ENCODE data around the gene ZBTB42. TPM values are rescaled to one million over a fixed set of nuclear protein-coding genes. Genes with fewer than 3 reads are reported as not detected.
A peak's percentile ranks its signal among the peaks of the same experiment; 100 is the strongest.

Gene ZBTB42
- total RNA-seq, 1 experiment from 2014 or later: 16.5 TPM

DNA sequence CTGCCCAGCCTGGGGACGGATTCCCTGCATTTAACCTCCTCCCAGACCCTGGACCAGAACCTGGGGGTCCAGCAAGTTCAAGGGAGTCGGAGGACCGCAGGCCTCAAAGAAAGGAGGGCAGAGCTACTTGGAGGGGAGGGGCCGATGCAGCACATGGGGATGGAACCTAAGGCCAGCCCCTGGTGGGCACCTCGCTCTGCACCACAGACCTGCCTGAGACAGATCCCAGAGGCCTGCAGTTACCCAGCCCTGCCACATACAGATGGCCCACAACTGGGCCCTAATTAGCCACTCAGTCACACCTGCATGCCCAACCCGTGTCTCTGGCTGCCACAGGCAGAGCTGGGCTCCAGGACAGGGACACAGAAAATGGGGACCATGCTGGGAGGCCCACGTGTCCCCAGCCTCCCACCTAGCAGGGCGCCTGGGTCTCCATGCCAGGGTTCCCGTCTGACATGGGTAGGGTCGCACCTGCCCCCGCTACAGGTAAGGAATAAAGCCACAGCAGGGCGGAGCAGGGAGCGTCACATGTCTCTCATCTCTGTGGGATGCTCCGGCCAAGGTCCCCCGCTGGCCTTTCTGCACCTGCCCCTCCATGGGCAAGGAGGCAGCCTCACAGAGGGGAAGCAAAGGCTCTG lies 22.1 kb upstream of the ZBTB42 start:
- Histone ChIP-seq H3K9me3 (ENCODE audit: control insufficient read depth, insufficient read depth, low read depth, low read length) (no peaks in the 10 kb centered on the region), H3K4me3 (ENCODE audit: low read depth in 2 of 2, low read length in 2 of 2) (no peak overlapping the region), H3K4me1 (ENCODE audit: control insufficient read depth, insufficient read depth, low read length) (no peaks in the 10 kb centered on the region), H3K36me3 (ENCODE audit: control insufficient read depth, insufficient read depth, low read length) (no peaks in the 10 kb centered on the region; the same call in 1 of the 2 replicates), H3K27me3 (ENCODE audit: control insufficient read depth, insufficient read depth, low read length) (no peaks in the 10 kb centered on the region), H3K27ac (ENCODE audit: low read length) (no peak overlapping the region)
- in situ Hi-C loops (cut with HindIII; ENCODE audit: low pct_unique_long_range_greater_than_20kb, low sequenced_read_pairs) (no loop called here), intact Hi-C loops (cut with micrococcal nuclease; ENCODE audit: unreplicated experiment) (no loop called here)
- no TSS peak for BruUV-seq (replicated peaks)
- DNase-seq (ENCODE audit: low read depth, low spot score) (no peak), ATAC-seq (peak; percentile 44; the same call in 1 of the 2 replicates)
- TF ChIP-seq TCF7L2 (IDR thresholded peaks at IDR 0.05; ENCODE audit: low read depth, low read length) (no peak), POLR2AphosphoS5 (IDR thresholded peaks at IDR 0.05; ENCODE audit: low read depth, low read length) (no peak), SIN3A (IDR thresholded peaks at IDR 0.05; ENCODE audit: borderline replicate concordance, insufficient read depth, low read depth, low read length) (no peak)
- TF ChIP-seq, protein P1, sequence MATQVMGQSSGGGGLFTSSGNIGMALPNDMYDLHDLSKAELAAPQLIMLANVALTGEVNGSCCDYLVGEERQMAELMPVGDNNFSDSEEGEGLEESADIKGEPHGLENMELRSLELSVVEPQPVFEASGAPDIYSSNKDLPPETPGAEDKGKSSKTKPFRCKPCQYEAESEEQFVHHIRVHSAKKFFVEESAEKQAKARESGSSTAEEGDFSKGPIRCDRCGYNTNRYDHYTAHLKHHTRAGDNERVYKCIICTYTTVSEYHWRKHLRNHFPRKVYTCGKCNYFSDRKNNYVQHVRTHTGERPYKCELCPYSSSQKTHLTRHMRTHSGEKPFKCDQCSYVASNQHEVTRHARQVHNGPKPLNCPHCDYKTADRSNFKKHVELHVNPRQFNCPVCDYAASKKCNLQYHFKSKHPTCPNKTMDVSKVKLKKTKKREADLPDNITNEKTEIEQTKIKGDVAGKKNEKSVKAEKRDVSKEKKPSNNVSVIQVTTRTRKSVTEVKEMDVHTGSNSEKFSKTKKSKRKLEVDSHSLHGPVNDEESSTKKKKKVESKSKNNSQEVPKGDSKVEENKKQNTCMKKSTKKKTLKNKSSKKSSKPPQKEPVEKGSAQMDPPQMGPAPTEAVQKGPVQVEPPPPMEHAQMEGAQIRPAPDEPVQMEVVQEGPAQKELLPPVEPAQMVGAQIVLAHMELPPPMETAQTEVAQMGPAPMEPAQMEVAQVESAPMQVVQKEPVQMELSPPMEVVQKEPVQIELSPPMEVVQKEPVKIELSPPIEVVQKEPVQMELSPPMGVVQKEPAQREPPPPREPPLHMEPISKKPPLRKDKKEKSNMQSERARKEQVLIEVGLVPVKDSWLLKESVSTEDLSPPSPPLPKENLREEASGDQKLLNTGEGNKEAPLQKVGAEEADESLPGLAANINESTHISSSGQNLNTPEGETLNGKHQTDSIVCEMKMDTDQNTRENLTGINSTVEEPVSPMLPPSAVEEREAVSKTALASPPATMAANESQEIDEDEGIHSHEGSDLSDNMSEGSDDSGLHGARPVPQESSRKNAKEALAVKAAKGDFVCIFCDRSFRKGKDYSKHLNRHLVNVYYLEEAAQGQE (IDR thresholded peaks at IDR 0.05; ENCODE audit: insufficient read depth in 1 of 2, low read depth in 2 of 2, low read length in 1 of 2): no peak
- TF ChIP-seq, protein P2, sequence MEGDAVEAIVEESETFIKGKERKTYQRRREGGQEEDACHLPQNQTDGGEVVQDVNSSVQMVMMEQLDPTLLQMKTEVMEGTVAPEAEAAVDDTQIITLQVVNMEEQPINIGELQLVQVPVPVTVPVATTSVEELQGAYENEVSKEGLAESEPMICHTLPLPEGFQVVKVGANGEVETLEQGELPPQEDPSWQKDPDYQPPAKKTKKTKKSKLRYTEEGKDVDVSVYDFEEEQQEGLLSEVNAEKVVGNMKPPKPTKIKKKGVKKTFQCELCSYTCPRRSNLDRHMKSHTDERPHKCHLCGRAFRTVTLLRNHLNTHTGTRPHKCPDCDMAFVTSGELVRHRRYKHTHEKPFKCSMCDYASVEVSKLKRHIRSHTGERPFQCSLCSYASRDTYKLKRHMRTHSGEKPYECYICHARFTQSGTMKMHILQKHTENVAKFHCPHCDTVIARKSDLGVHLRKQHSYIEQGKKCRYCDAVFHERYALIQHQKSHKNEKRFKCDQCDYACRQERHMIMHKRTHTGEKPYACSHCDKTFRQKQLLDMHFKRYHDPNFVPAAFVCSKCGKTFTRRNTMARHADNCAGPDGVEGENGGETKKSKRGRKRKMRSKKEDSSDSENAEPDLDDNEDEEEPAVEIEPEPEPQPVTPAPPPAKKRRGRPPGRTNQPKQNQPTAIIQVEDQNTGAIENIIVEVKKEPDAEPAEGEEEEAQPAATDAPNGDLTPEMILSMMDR (IDR thresholded peaks at IDR 0.05): no peak
- POLR2A ChIA-PET: no interaction called here
- CTCF ChIA-PET: no interaction called here

DNA sequence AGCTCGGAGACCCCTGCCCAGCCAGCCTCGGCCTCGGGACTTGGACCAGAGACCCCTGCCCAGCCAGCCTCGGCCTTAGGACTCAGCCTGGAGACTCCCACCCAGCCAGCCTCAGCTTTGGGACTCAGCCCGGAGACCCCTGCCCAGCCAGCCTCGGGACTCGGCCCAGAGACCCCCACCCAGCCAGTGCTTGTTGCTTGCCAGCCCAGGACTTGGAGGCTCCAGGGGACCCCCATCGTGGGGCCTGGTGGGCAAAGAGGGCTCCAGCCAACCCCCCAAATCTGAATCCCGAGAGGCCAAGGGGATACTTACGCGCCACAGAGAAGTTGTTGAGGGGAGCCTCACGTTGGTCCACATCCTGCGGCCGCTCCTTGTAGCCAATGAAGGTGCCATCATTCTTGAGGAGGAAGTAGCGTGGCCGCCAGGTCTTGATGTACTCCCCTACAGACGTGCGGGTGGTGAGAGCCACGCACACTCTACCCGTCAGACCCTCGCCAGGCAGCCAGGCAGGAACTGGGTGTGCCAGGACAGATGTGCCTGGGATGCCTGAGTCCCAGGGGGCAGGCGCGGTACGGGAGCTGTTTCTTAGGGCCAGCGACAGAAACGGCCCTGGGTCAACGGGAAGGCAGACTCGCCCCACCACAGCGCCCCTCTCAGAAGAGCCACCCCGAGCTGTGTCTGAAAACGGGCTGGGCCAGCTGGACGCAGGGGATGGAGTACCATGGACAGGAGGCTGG lies 21.0 kb upstream of the ZBTB42 start:
- TF ChIP-seq, protein P1 (IDR thresholded peaks at IDR 0.05; ENCODE audit: insufficient read depth in 1 of 2, low read depth in 2 of 2, low read length in 1 of 2): no peak
- TF ChIP-seq POLR2AphosphoS5 (IDR thresholded peaks at IDR 0.05; ENCODE audit: low read depth, low read length): no peak
- TF ChIP-seq SIN3A (IDR thresholded peaks at IDR 0.05; ENCODE audit: borderline replicate concordance, insufficient read depth, low read depth, low read length): no peak
- TF ChIP-seq, protein P2 (IDR thresholded peaks at IDR 0.05): no peak
- TF ChIP-seq TCF7L2 (IDR thresholded peaks at IDR 0.05; ENCODE audit: low read depth, low read length): no peak
- H3K36me3 ChIP-seq (ENCODE audit: control insufficient read depth, insufficient read depth, low read length): no peaks in the 10 kb centered on the region; the same call in 1 of the 2 replicates
- H3K4me1 ChIP-seq (ENCODE audit: control insufficient read depth, insufficient read depth, low read length): no peaks in the 10 kb centered on the region
- no peaks in the 10 kb centered on the region for H3K27me3 ChIP-seq (ENCODE audit: control insufficient read depth, insufficient read depth, low read length)
- DNase-seq (ENCODE audit: low read depth, low spot score) (no peak), ATAC-seq (no peak)
- POLR2A ChIA-PET: no interaction called here
- in situ Hi-C loops (cut with HindIII; ENCODE audit: low pct_unique_long_range_greater_than_20kb, low sequenced_read_pairs): no loop called here
- no peak overlapping the region for H3K4me3 ChIP-seq (ENCODE audit: low read depth in 2 of 2, low read length in 2 of 2)
- no peak overlapping the region for H3K27ac ChIP-seq (ENCODE audit: low read length)
- no peaks in the 10 kb centered on the region for H3K9me3 ChIP-seq (ENCODE audit: control insufficient read depth, insufficient read depth, low read depth, low read length)
- BruUV-seq (replicated peaks): no TSS peak
- CTCF ChIA-PET: interaction anchor here (1.1 kb wide), 1 partner anchor 9 kb away, joined by 3 read pairs; no protein-coding TSS in a partner anchor
- intact Hi-C loops (cut with micrococcal nuclease; ENCODE audit: unreplicated experiment): no loop called here
